AG10803 (cell line): Measurements from ENCODE around the gene SLC30A3.

ENCODE experiments used
- DNase-seq: peaks from one replicate; pipeline ENCODE4 v3.0.0; 2010; ENCODE audit warnings: low read depth
- H3K4me3 ChIP-seq: 2 replicates; pipeline ENCODE4 v1.5.1; 2011; ENCODE audit warnings: mild to moderate bottlenecking, low read length, control low read depth
- TF ChIP-seq, protein P1 (sequence below): conservative IDR thresholded peaks from 2 replicates; pipeline ENCODE4 v1.5.1; 2011; ENCODE audit warnings: mild to moderate bottlenecking, low read length, control low read depth, inconsistent platforms

Gene SLC30A3

GRCh38 chr2:27249159-27249890 lies 13.5 kb downstream of the SLC30A3 start:
- TF ChIP-seq, protein P1, sequence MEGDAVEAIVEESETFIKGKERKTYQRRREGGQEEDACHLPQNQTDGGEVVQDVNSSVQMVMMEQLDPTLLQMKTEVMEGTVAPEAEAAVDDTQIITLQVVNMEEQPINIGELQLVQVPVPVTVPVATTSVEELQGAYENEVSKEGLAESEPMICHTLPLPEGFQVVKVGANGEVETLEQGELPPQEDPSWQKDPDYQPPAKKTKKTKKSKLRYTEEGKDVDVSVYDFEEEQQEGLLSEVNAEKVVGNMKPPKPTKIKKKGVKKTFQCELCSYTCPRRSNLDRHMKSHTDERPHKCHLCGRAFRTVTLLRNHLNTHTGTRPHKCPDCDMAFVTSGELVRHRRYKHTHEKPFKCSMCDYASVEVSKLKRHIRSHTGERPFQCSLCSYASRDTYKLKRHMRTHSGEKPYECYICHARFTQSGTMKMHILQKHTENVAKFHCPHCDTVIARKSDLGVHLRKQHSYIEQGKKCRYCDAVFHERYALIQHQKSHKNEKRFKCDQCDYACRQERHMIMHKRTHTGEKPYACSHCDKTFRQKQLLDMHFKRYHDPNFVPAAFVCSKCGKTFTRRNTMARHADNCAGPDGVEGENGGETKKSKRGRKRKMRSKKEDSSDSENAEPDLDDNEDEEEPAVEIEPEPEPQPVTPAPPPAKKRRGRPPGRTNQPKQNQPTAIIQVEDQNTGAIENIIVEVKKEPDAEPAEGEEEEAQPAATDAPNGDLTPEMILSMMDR = no peak
- H3K4me3 ChIP-seq = no peak overlapping the region
- DNase-seq = no peak

GRCh38 chr2:27247893-27248292 lies 15.0 kb downstream of the SLC30A3 start:
- H3K4me3 ChIP-seq = no peak overlapping the region

DNA sequence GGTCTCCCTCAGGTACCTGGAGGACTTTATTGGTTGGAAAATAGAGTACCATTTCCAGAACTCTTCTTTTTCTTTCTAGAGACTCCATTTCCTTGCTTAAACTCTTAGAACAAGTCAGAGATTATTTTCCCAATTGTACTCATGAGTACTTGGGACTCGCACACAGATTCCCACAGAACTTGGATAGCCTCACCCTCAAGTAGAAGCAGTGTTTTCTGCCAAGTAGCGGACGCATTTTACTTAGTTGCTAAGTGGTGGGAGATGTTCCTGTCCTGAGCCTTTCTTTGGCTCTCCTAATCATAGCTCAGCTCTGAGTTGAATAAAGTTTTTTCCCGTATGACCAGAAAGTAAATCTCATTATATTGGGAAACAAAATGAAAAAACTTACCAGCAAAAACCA lies 17.2 kb downstream of the SLC30A3 start:
- TF ChIP-seq, protein P1 = no peak
- H3K4me3 ChIP-seq = no peak overlapping the region
- DNase-seq = no peak

More at GRCh38 chr2:27247893-27248292, 15.0 kb downstream of the SLC30A3 start:
- no peak for DNase-seq
- TF ChIP-seq, protein P1 = no peak

DNA sequence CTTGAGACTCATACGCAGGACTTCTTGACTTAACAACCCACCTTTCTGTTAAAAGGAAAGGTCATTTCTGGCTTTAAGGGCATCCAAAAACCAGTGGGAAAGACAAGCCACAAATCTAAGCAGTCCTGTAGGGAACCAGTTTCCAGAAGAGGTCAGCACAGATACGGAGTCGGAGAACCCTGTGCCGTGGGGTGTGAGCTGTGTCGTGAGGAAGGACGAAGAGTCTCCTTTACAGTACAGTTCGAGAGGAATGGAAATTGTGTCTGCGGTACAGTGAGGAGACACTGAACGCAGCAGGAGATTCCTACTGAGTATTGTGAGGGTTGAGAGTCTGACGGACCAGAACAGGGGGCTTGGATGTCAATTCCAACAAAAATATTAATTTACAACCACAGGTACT lies 17.7 kb downstream of the SLC30A3 start:
- no peak for DNase-seq
- TF ChIP-seq, protein P1 = no peak
- no peak overlapping the region for H3K4me3 ChIP-seq

- H3K4me3 ChIP-seq = no peak overlapping the region
- TF ChIP-seq, protein P1 = no peak
- no peak for DNase-seq
Measured at GRCh38 chr2:27243391-27244130, 19.3 kb downstream of the SLC30A3 start.

GRCh38 chr2:27242614-27242951 lies 20.3 kb downstream of the SLC30A3 start:
- no peak for DNase-seq
- TF ChIP-seq, protein P1 = no peak
- no peak overlapping the region for H3K4me3 ChIP-seq
